SK-N-SH (cell line): ENCODE measurements around the gene MUC5AC. TPM values are rescaled to one million over a fixed set of nuclear protein-coding genes. Genes with fewer than 3 reads are reported as not detected.

Experiments
- CTCF ChIA-PET: fragments of 300-600, 350-600 bp; formaldehyde crosslinking; extraction: SDS; loops from one replicate; lab custom pipeline; 2021; lab: Yijun Ruan, JAX
- POLR2A ChIA-PET: fragments of 350-600 bp; sonication (Branson Sonifier 250); formaldehyde crosslinking; extraction: SDS; loops from one replicate; lab custom pipeline; 2020; ENCODE audit warnings: antibody characterized with exemption, inconsistent platforms; lab: Yijun Ruan, JAX
- DNase-seq: peaks from one replicate; pipeline ENCODE4 v3.0.0; 2012
- H2AFZ ChIP-seq: fragments of 200-600 bp; sonication (generic); 2 replicates; pipeline ENCODE4 v1.8.1; 2016; ENCODE audit warnings: antibody characterized with exemption, mild to moderate bottlenecking, low read depth
- H3F3A ChIP-seq: fragments of 200-600 bp; sonication (generic); replicated peaks from 2 replicates; pipeline ENCODE3; 2016; ENCODE audit warnings: antibody characterized with exemption, mild to moderate bottlenecking; ENCODE audit not compliant: insufficient read depth
- H3K27ac ChIP-seq, 2 experiments: fragments of 200-500 bp in 1 of 2; fragments of 200-600 bp in 1 of 2; sonication (Bioruptor generic) in 1 of 2; sonication (generic), shearing (Covaris generic) in 1 of 2; 2 replicates each; pipeline versions ENCODE4 v1.5.1 to v1.6.1; 2014 to 2016; ENCODE audit warnings: low read depth in 2 of 2, inconsistent platforms in 1 of 2, low read length in 1 of 2, mild to moderate bottlenecking in 1 of 2, mixed read lengths in 1 of 2
- H3K27me3 ChIP-seq: fragments of 200-600 bp; sonication (generic), shearing (Covaris generic); 2 replicates; pipeline ENCODE4 v1.6.1; 2016; ENCODE audit warnings: mixed run types; ENCODE audit not compliant: insufficient read depth
- H3K36me3 ChIP-seq, 2 experiments: fragments of 200-500 bp in 1 of 2; fragments of 200-600 bp in 1 of 2; sonication (Bioruptor generic) in 1 of 2; sonication (generic) in 1 of 2; replicated peaks in 1 of 2; 2 replicates each; pipeline versions ENCODE3 to v1.5.1; 2014 to 2016; ENCODE audit warnings: low read length in 1 of 2, mild to moderate bottlenecking in 1 of 2; ENCODE audit not compliant: insufficient read depth in 2 of 2, control insufficient read depth in 1 of 2
- H3K4me1 ChIP-seq, 2 experiments: fragments of 200-500 bp in 1 of 2; fragments of 200-600 bp in 1 of 2; sonication (Bioruptor generic) in 1 of 2; sonication (generic), shearing (Covaris generic) in 1 of 2; 2 replicates each; pipeline versions ENCODE4 v1.5.1 to v1.6.1; 2014 to 2016; ENCODE audit warnings: low read depth in 1 of 2, low read length in 1 of 2, mixed run types in 1 of 2; ENCODE audit not compliant: insufficient read depth in 2 of 2, control insufficient read depth in 1 of 2
- H3K4me2 ChIP-seq: fragments of 200-600 bp; sonication (generic), shearing (Covaris generic); 2 replicates; pipeline ENCODE4 v1.6.1; 2017; ENCODE audit warnings: mixed run types
- H3K4me3 ChIP-seq, 2 experiments: fragments of 200-500 bp in 1 of 2; fragments of 200-600 bp in 1 of 2; sonication (Bioruptor generic) in 1 of 2; sonication (generic), shearing (Covaris generic) in 1 of 2; 2 replicates each; pipeline versions ENCODE4 v1.5.1 to v1.8.1; 2014 to 2016; ENCODE audit warnings: low read depth in 2 of 2, inconsistent platforms in 1 of 2, low read length in 1 of 2, mild to moderate bottlenecking in 1 of 2, mixed read lengths in 1 of 2, moderate library complexity in 1 of 2
- H3K79me2 ChIP-seq: fragments of 200-600 bp; sonication (generic); 2 replicates; pipeline ENCODE4 v1.8.1; 2017; ENCODE audit warnings: mild to moderate bottlenecking; ENCODE audit not compliant: insufficient read depth
- H3K9ac ChIP-seq: fragments of 200-600 bp; sonication (generic); 2 replicates; pipeline ENCODE4 v1.6.1; 2017; ENCODE audit warnings: mixed run types
- H3K9me2 ChIP-seq: fragments of 200-600 bp; sonication (generic); 2 replicates; pipeline ENCODE4 v1.6.1; 2017; ENCODE audit warnings: mixed run types
- H3K9me3 ChIP-seq: fragments of 200-600 bp; sonication (generic); 2 replicates; pipeline ENCODE4 v1.6.1; 2017; ENCODE audit warnings: mixed run types, mild to moderate bottlenecking, moderate library complexity
- H4K20me1 ChIP-seq: fragments of 200-600 bp; sonication (generic); 2 replicates; pipeline ENCODE4 v1.6.1; 2017; ENCODE audit warnings: mild to moderate bottlenecking, mixed run types; ENCODE audit not compliant: insufficient read depth
- CTCF ChIP-seq: fragments of 200-600 bp; sonication (generic); IDR thresholded peaks from 2 replicates; pipeline ENCODE4 v1.6.1; 2017; ENCODE audit warnings: antibody characterized with exemption, mild to moderate bottlenecking, moderate library complexity
- EP300 ChIP-seq, 2 experiments: IDR thresholded peaks; 2 replicates each; pipeline versions ENCODE4 v1.4.0 to v1.6.1; 2012; ENCODE audit warnings: borderline replicate concordance in 1 of 2, low read depth in 1 of 2, low read length in 1 of 2
- FOXJ3 ChIP-seq: sonication (generic); formaldehyde crosslinking; IDR thresholded peaks from 2 replicates; pipeline ENCODE4 v1.5.1; 2020; ENCODE audit warnings: mild to moderate bottlenecking, missing genetic modification reagents
- JUND ChIP-seq: IDR thresholded peaks from 2 replicates; pipeline ENCODE4 v1.4.0; 2012
- MEF2A ChIP-seq: IDR thresholded peaks from 2 replicates; pipeline ENCODE4 v1.4.0; 2012; ENCODE audit warnings: low read depth, borderline replicate concordance
- WGBS: methylation state at CpG from one replicate; pipeline ENCODE4 v1.1.6; 2017; ENCODE audit warnings: low lambda C conversion rate; 5-methylcytosine and 5-hydroxymethylcytosine counted together
- polyA plus RNA-seq, 3 experiments: library from polyadenylated mRNA; depleted of rRNA; stranded (reverse); fragments of >200 nt; gene quantifications; 2 replicates each; pipeline ENCODE4 v1.2.3, GENCODE V29; 2012
- TF ChIP-seq, protein P1 (sequence below): fragments of 150-350 bp; IDR thresholded peaks from 2 replicates; pipeline ENCODE4 v1.6.1; 2016; ENCODE audit warnings: mild to moderate bottlenecking, low read depth, low read length

Gene MUC5AC
- polyA plus RNA-seq, 1 of the 3 experiments (the other 2 are of a cell fraction): not detected

- Histone ChIP-seq H3K27me3 (no peaks in the 10 kb centered on the region), H3K79me2 (no peaks in the 10 kb centered on the region), H3K9me3 (peaks cover 4% of the 10 kb centered on the region), H3K36me3 (no peaks in the 10 kb centered on the region), H3K9me2 (no peaks in the 10 kb centered on the region), H3K4me1 (no peaks in the 10 kb centered on the region), H3K4me2 (no peak overlapping the region), H2AFZ (no peak overlapping the region), H3K9ac (no peak overlapping the region), H3K27ac (no peak overlapping the region), H4K20me1 (no peaks in the 10 kb centered on the region), H3K4me3 (no peak overlapping the region), H3F3A (no peaks in the 10 kb centered on the region)
- no peak for TF ChIP-seq FOXJ3
- ChIA-PET POLR2A (no interaction called here), CTCF (no interaction called here)
- DNase-seq: peak; percentile 19
- WGBS: 74% methylated on average over 3 of the region's 18 CpGs
These were observed 28.1 kb upstream of the MUC5AC start for GRCh38 chr11:1129611-1130160.

GRCh38 chr11:1130276-1131032 is 27.3 kb upstream of the MUC5AC start:
- CTCF ChIA-PET: no interaction called here
- Histone ChIP-seq H3K9ac (no peak overlapping the region), H3K27ac (no peak overlapping the region), H3K9me3 (peaks cover 9% of the 10 kb centered on the region)
- TF ChIP-seq MEF2A (no peak), CTCF (no peak), JUND (no peak), EP300 (IDR thresholded peaks at IDR 0.05; ENCODE audit: borderline replicate concordance in 1 of 2, low read depth in 1 of 2, low read length in 1 of 2) (no peak)
- TF ChIP-seq, protein P1, sequence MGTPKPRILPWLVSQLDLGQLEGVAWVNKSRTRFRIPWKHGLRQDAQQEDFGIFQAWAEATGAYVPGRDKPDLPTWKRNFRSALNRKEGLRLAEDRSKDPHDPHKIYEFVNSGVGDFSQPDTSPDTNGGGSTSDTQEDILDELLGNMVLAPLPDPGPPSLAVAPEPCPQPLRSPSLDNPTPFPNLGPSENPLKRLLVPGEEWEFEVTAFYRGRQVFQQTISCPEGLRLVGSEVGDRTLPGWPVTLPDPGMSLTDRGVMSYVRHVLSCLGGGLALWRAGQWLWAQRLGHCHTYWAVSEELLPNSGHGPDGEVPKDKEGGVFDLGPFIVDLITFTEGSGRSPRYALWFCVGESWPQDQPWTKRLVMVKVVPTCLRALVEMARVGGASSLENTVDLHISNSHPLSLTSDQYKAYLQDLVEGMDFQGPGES: no peak
- TF ChIP-seq, all 33 proteins: peak for 0
- POLR2A ChIA-PET: no interaction called here
- Histone ChIP-seq H3K27me3 (no peaks in the 10 kb centered on the region), H2AFZ (no peak overlapping the region), H3K4me1 (no peaks in the 10 kb centered on the region), H3K9me2 (no peaks in the 10 kb centered on the region), H4K20me1 (no peaks in the 10 kb centered on the region), H3F3A (no peaks in the 10 kb centered on the region), H3K4me2 (no peak overlapping the region), H3K79me2 (no peaks in the 10 kb centered on the region), H3K4me3 (no peak overlapping the region), H3K36me3 (no peaks in the 10 kb centered on the region)
- 48% methylated on average over 13 of the region's 15 CpGs for WGBS
- DNase-seq: peak; percentile 29
